GM19467 (cell line): Measurements from ENCODE around the gene EDC3.
"Not testable (repeated sequence)": the region's sequence is repeated elsewhere in the genome, so short reads cannot be mapped to it uniquely, and the experiment has no call there.

Source experiments
- ATAC-seq: cut with Tn5 transposase; IDR thresholded peaks from one replicate; pipeline ENCODE4 v1.9.1; 2021; ENCODE audit warnings: mild to moderate bottlenecking, moderate library complexity; ENCODE audit not compliant: unreplicated experiment

Gene EDC3

DNA sequence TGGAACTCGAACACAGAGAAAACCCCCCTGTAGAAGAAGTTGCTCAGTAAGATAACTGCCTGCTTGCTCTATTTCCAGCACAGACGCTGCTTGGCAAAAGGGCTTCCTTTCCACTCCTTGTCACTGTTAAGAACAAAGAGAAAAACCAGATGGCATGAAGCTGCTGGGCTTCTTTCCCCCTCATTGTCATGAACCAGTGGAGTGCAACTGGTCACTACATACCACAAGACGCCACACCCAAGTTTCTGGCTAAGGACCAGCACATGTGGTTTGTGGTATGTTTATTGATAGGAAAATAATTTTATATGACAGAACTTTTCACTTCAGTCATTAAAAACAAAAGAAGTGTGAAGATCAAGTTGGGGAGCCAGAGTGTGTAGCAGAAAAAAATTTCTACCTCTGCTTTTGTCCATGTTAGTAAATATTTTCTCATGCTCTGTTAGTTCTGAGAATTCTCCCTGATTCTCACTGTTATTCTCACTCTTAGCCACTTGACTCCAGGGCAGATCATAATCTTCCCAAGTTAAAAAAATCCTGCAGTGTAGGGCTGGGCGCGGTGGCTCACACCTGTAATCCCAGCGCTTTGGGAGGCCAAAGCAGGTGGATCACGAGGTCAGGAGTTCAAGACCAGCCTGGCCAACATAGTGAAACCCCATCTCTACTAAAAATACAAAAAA, 42.3 kb downstream of the EDC3 start:
- ATAC-seq: no peak

DNA sequence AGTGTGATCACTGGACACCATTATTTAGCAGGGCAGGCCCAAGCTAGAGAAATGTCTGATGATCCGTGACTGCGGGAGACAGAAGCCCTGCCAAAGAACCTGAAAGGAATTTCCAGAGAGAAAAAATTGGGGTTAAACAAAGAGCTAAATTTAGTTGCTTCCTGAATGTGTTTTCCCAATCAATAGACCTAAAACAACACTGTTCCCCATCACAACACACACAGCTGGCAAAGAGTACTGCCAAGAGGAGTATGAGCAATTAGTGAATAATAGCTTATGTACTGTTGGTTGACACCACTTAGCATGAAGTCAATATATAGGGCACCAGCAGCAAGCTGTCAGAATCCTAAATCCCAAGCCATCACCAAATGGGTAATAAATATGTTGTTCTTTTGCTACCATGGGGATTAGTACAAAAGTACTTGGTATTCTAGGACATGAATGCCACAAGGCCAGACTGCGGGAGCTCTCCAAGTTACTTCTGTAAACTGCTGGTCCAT, 44.5 kb downstream of the EDC3 start:
- no peak for ATAC-seq

DNA sequence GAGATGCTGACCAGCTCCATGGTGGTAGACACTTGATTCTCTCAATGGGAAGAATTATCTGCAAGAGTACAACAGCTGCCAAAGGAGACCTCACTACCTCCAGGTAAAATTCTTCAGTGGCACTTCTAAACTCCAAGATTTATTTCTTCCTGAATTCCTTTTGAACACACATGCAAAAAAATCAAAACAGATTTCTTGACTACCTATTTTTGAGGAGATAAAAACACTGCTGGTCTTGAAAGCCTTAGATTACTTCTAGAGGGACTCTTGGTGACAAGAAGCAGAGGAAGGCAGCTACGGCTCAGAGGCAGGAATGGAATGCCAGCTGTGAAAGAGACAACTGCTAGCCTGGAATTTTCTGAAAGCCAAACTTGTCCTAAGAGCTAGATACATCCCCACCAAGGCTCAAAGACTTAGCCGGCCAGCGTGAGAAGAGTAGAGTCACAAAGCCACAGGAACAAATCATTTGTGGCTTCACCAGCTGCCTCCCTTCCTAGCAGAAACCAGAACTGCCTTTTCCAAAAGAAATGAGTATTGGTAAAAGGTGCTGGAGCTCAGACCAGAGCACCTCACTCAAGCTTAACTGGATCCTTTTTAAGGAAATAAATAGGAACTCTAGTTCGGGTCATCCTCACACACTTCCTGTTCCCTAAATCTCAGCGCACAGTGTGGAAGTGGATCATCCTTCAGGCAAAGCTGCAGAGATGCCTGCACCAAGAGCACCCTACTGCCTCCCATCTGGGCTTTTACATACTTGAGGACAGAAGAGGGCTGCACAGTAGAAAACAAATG, 47.6 kb downstream of the EDC3 start:
- ATAC-seq: no peak

DNA sequence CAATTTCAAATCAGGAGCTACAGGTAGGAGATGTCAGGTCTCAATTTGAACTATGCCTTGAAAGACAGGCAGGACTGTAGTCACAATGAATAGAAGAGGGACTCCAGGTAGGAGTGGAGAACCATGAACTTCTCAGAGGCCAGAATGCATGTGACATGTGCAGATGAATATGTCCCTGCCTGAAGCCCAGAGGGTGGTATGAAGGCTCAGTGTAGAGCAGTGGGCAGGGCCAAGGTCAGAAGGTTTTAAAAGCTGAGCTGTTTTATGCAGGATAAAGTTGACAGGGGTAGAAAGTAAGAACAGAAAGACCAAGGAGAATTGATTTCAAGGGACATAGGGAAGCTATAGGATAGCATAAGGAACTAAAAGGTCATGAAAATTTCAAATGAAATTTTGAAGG, 49.3 kb downstream of the EDC3 start:
- no peak for ATAC-seq

DNA sequence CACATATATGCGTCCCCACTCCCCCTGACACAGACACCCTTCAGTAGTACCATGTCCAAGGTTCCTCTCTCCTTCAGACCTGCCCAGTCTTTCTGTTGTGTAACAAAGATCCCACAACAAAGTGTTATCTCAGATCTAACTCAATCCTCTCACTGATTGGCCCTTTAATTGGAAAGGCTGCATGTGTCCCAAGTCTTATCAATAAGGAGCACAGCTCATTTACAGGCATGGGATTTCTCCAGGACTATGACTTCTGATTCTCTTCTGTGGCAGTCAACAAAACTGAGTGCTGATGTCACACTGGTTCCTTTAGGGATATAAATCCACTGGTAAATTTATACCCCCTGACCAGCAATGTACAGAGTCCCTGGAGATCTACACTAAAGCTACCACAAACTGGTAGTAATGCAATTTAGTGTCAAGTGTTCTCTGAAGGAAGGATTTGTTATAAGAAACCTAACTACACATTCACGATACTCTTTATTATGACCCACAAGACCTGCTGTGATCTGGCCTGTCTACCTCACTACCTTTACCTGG, 52.1 kb downstream of the EDC3 start:
- ATAC-seq: no peak

DNA sequence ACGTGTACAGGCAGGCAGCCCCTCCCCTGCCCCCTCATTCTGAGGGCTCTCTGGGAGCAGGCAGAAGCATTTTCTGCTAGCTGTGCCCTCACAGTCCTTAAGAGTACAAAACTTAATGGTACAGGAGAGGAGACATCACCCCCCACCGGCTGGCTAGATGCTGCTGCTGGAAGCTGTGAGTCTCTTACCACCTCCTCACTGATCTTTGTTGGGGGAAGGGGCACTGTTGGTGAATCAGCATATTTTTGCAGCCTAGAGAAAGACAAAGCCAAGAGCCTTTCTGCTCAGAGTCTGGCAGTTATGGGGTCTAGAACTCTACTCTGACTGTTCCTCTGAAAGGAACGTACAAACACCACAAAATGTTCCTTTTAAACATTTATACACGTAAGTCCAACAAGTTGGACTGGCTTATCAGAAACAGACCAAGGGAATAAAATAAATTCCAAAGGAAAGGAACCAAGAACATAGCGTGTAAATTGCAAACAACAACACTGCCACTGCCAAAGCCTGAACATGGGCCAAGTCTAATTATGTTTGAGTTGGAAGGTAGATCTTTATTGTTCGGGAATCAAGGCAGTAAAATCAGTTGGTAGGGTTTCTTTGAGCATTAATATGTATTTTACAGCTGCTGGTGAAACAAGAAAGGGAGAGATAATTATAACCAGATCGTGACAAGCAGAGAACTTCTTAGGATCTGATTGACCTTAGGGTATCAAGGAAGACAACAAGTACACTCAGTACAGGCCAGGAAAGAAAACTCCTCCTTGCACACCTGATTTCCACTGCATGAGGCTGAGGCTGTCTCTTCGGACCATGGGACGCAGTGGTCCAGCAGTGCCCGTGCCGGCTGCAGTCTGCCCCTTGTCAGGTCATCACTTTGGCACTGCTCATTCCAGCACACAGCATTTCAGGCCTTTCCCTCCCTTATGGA, 52.8 kb downstream of the EDC3 start:
- no peak for ATAC-seq

DNA sequence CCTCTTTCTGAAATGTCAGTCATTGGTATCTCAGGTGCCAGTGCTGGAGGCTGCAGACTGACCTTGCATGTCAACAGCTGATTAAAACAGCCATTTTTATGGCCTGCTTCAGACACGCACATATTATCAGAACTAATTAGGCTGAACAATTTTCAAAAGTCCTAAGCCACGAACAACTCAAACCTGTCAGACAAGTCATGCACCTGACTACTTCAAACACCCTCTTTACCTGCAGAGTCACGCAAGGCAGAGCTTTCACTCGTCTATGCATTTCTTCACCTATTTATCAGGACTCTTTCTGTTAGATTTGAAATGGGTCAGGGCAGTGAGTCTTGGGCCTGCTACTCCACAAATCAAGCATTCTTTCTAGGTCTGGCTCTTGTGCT, 53.5 kb downstream of the EDC3 start:
- no peak for ATAC-seq

DNA sequence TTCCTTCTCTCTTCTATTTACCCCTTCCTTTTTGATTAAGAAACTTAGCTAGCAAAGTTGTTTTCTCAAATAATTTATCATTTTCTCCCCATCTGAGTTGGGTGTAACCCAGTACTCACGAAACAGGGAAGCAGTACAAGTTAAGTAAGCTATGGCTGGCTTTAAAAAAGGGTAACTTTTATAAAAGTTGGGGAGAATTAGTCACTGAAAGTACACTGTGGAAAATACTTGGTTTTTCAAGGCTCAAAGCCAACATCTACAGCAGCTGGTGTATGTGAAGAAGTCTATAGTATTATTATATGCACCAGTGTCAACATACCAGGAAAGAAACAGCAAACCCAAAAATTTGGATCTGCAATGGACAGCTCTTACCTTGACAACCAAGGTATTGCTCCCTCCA, 54.7 kb downstream of the EDC3 start:
- no peak for ATAC-seq

DNA sequence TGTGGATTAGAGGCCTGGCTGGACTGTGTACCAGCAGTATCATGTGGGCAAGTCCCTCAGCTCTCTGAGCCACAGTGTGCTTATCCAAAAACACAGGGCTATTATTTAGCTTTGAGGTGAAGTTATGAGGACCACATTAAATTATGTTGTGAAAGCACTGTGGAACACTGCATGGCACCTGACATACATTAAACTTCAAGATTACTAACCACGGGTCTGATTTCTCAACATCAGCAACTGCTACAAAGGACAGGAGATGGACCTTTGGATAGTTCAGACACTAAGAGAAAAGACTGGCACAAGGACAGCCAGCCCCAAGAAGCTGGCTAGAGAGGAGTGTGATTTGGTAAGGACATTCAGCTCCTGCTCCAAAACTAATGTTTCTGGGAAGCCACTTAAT, 58.8 kb downstream of the EDC3 start:
- no peak for ATAC-seq

DNA sequence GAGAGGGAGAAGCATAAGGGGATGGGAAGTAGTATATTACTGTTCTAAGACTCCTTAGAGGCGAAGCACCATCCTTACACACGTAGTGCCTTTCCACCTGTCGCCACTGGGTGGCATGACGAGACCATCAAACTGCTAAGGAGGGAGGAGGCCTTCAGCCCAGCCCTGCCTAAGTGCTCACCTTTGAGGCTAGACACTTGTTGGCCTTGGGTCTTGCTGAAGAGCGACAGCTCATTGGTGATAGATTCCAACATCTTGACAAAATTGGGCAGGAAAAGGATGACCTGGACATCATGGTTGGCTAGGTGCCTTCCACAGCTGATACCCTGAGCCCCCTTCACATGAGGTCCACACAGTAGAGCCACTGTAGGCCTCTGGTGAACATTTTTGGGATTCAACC, 60.6 kb downstream of the EDC3 start:
- ATAC-seq: no peak

DNA sequence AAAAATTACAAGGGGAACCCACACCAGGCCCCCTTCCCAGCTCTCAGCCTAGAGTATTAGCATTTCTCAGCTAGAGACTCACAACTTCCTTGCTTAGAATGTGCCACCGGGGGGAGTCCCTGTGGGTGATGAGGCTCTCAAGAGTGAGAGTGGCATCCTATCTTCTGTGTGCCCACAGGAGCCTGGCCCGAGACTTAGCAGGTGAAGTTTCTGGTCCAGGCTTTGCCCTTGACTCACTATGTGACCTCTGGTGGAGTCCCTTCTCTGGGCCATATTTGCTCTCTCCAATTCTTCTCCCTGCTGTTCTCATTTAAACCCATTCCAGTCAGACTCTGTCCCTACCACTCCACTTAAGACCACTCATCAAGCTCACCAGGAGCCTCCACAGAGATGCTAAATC, 62.0 kb downstream of the EDC3 start:
- ATAC-seq: no peak

DNA sequence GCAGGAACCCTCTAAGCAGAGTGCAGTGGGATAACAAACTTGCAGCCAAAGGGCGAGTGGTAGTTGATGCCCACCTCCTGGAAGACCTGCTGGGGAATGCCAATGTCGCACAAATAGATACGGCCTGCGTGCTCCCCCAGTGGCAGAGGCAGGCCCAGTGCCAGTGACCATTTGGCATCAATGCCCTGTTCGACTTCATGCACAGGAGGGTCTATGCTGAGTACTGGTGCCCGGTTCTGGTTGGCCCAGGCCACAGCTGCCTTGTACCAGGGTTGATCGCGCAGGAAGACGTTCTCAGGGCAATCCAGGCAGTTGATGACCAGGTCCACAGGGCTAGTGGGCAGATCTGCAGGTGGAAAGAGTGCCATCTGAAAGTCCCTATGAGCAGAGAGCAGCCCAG, 63.2 kb downstream of the EDC3 start:
- ATAC-seq: no peak

DNA sequence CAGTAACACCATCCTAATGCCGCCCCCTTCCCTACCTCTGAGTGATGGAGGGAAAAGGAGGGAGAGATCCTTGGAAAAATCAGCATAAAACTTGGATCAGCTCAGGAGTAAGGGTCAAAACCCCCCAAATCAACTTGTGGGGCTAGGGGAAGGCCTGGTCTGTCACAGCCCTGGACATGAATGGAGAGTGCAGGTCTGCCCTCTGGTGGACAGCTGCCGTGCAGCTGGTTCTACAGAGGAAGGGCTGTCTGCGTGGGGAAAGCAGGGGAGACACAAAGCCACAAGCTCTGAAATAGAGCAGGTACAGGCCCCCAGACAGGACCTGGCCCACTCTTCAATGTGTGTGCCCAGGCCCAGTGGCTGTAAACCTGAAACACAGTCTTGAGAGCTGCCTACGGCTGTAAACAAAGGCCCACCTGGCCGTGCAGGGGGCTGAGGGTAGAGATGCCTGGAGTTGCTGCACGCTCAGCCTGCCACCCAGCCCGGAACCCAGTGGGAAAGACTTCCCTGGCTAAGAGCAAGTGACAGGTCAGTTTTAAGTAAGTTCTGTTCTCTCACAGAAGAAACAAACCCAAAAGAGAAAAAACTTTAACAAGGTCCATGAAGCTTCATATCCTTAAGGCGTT, 63.8 kb downstream of the EDC3 start:
- ATAC-seq: no peak

DNA sequence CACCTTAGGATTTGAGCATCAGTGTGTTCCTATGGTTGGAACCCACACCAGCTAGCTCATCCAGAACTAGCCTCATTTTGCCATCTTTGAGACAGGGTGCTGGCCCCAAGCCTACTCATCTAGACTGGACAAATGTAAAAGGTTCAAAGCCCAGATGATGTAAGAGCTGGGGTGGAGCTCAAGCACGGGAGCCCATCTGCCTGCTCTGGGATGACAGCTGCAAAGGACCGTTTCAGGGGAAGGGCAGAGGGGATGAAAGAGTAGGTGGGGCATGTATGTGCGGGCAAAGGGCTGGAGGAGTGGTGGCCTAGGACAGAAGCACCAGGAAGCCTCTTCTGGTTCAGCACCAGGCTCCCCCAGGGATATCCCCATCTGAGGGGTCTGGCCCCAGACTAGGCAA, 64.4 kb downstream of the EDC3 start:
- no peak for ATAC-seq

DNA sequence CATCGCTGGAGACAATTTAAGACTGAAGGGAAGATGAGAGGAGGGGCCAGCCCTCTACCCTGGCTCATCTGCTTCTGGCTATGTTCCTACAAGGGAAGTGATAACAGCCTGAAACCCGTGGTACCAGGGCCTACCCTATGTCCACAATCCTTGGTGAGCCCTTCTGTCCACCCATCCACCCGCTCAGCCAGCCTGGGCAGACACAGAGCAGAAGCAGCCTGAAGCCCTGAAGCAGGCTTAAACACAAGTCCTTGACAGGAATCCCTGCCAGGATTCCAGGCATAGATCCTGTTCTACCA, 64.8 kb downstream of the EDC3 start:
- ATAC-seq: no peak

DNA sequence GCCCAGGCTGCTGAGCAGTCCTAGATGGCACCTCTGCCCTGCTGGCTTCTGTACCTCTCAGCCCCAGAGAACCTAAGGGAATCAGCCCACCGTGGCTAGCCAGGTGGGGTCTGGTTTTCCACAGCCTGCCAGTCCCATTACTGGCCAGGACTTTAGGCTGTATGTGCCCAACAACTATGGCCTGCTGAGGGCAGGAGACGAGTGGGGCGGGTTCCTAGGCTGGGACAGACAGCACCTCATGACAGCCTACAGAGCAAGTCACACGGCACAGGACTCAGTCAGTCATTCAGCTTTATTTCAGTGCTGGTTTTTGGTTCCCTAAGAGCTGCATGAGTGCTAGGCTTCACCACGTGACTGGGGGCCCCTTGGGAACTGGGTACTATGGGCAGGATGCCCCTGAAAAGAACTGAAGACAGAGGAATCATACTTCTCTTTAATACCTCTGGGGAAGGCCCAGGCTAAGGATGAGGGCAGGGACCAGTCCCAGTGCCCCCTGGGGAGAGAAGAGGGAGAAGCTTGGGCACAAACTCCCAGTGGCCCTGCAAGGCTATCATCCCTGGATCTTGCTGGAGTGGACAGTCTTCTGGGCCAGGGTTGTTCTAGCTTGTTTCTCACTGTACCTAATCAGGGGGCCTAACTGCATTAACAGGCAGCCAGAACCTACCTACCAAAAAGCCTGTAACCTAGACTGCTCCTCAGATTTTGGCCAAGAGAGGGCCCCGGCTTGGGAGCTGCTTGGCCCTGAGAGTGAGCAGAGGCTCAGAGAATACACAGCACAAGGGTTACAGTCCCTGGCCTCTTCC, 65.3 kb downstream of the EDC3 start:
- no peak for ATAC-seq

DNA sequence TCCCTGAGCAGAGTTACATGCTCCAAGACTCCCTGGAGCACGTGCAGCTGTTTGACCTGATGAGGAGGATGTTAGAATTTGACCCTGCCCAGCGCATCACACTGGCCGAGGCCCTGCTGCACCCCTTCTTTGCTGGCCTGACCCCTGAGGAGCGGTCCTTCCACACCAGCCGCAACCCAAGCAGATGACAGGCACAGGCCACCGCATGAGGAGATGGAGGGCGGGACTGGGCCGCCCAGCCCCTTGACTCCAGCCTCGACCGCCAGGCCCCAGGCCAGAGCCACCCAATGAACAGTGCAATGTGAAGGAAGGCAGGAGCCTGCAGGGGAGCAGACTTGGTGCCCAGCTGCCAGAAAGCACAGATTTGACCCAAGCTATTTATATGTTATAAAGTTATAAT, 66.1 kb downstream of the EDC3 start:
- ATAC-seq: not testable (repeated sequence)

DNA sequence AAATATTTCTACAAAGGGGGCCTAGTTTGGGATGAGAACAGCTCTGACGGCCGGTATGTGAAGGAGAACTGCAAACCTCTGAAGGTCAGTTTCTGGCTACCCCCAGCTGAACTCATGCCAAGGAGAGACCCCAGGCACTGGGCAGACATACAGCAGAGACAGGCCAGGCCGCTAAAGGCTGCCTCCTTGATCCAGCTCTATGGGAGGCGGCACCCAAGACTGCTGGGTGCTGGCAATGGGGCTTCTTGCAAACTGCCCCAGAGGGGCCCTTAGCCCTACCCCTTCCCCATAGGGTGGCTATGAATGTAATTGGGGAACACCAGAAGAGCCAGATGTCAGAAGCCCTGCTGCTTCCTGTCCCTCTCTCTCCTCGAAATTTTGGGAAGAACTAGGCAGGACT, 66.9 kb downstream of the EDC3 start:
- no peak for ATAC-seq

DNA sequence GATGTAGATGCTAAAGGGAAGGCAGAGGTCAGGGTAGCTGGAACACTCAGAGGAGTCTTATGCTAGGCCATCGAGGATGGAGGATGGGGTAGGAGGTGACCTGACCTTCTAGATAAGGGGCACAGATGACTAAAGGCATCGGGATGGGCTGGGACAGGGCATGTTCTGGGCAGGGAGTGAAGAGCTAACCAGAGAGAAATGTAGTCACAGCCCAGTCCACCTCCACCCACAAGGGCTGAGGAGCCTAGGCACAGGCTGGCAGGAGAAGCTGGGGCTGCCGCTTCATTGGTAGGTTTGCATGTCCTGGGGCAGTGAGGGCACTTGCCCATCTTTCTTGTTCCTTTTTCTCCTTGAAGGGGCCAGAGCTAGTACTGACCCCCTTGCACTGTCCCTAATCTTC, 67.6 kb downstream of the EDC3 start:
- ATAC-seq: no peak

DNA sequence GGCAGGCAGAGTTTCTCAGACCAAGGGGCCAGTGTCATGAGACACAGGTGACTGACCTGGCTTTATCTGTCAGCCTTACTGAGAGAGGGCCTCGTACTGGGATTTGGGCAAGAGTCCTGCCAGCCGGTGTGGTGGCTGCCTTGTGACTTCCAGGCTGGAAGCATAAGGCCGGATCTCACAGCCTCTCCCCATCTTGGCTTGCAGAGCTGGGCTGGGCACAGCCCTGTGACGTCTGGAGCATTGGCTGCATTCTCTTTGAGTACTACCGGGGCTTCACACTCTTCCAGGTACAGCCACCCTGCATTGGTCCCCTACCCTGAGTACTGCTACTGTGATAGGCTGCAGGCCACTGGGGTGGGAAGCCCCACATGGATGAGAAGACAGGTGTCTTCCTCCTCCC, 68.1 kb downstream of the EDC3 start:
- no peak for ATAC-seq
